Adrenal gland (tissue), 5 donors: Measurements from ENCODE around the gene TM9SF2.

ENCODE experiments used
- CTCF ChIP-seq, 6 experiments: fragments of 450-650 bp in 4 of 6; fragments of 200-600 bp in 2 of 6; sonication (generic) in 1 of 6; IDR thresholded peaks; 1 replicate in 5 of 6; 2 replicates in 1 of 6; pipeline versions ENCODE4 v1.5.1 to v1.8.0; 2016 to 2021; ENCODE audit warnings: antibody characterized with exemption in 6 of 6, mild to moderate bottlenecking in 2 of 6, moderate library complexity in 1 of 6
- POLR2A ChIP-seq, 2 donors: fragments of 450-650 bp; IDR thresholded peaks; one replicate each; pipeline ENCODE4 v1.6.1; 2017; ENCODE audit warnings: antibody characterized with exemption in 2 of 2, mild to moderate bottlenecking in 2 of 2, moderate library complexity in 1 of 2
- donor health status: DM: no; HTN: no; CAD: no.

GRCh38 chr13:99604636-99605035 lies 103.4 kb downstream of the TM9SF2 start:
- no peak for TF ChIP-seq CTCF (IDR thresholded peaks at IDR 0.05)
- TF ChIP-seq POLR2A (IDR thresholded peaks at IDR 0.05), result no peak
